Measurements from ENCODE around the gene ACTR3.

DNA sequence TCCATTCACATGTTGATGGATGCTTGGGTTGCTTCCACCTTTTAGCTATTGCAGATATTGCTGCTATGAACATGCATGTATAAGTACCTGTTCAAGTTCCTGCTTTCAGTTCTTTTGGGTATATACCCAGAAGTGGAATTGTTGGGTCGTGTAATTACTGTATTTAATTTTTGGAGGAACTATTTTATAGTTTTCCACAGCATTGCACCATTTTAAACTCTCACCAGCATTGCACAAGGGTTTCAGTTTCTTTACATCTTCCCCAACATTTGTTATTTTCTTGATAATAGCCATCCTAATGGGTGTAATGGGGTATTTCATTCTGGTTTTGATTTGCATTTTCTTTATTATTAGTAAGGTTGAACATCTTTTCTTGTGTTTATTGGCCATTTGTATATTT is 16.0 kb downstream of the ACTR3 start:
- TF ChIP-seq SPI1 (IDR thresholded peaks at IDR 0.05; ENCODE audit: low read depth, low read length) (no peak), POLR2A (IDR thresholded peaks at IDR 0.05; ENCODE audit: low read depth, low read length) (no peak), PAX5 (IDR thresholded peaks at IDR 0.05; ENCODE audit: insufficient read depth, low read length, severe bottlenecking) (no peak), TAF1 (IDR thresholded peaks at IDR 0.05; ENCODE audit: low read depth, low read length) (no peak), POLR2AphosphoS5 (IDR thresholded peaks at IDR 0.05; ENCODE audit: low read depth, low read length) (no peak), POU2F2 (IDR thresholded peaks at IDR 0.05; ENCODE audit: low read depth, low read length) (no peak)

Data from GM12891 (cell line).